ENCODE data around the gene KIF7.
"Not testable (repeated sequence)": the region's sequence is repeated elsewhere in the genome, so short reads cannot be mapped to it uniquely, and the experiment has no call there.

KIF7 gene

DNA sequence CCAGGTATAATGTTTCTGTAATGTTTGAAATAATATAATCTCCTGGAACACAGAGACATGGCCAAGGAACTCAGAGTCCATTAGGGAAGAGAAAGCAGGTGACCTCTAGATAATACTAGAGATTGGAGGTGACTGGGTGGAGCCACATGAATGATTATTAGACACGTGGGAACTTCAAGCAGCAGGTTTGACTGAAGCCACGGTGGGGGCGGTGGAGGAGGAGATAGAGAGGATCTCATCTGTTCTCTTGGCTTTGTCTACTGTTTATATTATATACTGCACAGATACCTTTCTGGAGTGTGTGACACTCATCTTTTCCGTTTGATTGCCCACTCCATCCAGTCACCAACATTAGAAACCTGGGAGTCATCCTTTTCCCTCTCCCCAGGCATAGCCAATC lies 33.7 kb downstream of the KIF7 start:
- DNase-seq (ENCODE audit: low spot score): no peak

DNA sequence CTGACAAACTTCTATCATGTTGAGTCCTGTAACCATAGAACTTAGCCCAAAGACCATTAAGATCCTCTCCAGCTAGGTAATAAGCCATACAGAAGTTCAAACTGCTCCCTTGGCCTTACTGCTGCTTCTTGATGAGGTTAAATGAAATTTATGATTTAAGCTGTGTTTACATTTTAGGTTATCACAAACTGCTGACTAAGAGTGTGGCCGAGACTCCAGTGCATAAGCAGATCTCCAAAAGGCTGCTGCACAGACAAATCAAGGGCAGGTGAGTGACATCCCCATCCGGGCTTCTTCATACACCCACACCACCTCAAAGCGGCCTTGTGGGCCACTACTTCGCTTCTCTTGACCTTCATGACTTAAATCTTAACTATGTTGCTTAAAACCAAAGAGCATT lies 39.0 kb downstream of the KIF7 start:
- no peak for DNase-seq (ENCODE audit: low spot score)

DNA sequence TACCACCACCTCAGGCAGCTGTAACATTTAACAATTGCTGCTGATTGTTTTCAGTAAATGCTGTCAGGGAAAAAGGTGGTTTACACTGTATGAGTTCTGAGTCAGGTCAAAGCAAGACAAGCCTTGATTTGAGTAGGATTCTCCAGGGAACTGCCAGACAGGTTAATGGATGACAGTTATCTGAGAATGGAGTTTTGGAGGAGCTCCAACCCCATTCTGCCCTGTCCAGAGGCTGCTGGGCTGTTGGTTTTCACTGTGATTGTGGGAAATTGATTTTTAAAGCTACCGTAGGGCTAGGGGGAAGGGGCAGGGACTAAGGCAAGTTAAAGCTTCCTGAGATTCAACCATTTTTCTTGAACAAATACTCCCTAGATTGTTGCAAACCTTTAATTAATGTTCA lies 40.1 kb downstream of the KIF7 start:
- no peak for DNase-seq (ENCODE audit: low spot score)

DNA sequence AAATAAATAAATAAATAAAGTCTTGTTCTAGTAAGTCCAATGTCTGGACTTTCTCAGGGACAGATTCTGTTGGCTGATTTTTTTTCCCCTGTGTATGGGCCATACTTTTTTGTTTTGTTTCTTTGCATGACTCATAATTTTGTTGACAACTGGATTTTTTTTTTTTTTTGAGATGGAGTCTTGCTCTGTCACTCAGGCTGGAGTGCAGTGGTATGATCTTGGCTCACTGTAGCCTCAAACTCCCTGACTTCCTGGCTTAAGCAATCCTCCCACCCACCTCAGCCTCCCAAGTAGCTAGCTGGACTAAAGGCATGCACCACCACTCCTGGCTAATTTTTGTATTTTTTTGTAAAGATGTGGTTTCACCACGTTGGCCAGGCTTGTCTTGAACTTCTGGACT lies 41.1 kb downstream of the KIF7 start:
- DNase-seq (ENCODE audit: low spot score): no peak

DNA sequence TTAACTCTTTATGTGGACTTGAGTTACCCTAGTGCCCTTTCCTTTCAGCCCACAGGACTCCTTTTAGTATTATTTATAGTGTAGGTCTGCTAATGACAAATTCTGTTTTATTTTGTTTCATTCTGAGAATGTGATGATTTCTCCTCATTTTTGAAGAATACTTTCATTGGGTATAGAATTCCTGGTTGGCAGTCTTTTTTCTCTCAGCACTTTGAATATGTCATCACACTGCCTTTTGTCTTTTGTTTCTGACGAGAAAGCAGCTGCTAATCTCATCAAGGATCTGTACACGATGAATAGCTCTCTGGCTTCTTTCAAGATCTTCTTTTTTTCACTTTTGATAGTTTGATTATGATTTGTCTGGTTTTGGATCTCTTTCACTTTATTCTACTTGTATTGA lies 42.2 kb downstream of the KIF7 start:
- no peak for DNase-seq (ENCODE audit: low spot score)

DNA sequence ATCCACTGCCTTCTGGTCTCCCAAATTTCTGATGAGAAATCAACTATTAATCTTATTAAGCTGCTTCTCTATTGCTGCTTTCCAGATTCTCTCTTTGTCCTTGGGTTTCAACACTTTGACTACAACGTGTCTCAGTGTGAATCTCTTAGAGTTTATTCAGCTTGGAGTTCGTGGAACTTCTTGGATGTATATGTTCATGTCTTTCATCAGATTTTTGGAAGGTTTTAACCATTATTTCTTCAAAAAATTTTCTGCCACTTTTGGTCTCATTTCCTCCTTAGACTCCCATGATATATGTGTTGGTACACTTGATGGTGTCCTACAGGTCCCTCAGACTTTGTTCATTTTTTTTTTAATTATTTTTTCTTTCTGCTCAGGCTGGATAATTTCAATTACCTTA lies 44.0 kb downstream of the KIF7 start:
- no peak for DNase-seq (ENCODE audit: low spot score)

DNA sequence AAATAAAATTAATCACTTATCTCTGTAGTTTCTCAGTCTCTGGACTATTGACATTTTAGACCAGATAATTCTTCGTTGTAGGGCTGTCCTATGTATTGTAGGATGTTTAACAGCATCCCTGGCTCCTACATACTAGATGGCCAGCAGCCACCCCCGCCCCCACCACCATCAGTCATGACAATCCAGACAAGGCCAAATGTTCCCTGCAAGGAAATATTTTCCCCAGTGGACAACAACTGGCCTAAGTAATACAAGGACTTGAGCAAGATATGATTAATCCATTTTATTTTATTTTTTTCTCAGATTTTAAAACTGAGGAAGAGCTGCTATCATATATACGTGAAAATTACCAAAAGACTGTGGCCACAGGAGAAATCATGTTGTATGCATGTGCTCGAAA lies 56.2 kb downstream of the KIF7 start:
- no peak for DNase-seq (ENCODE audit: low spot score)

DNA sequence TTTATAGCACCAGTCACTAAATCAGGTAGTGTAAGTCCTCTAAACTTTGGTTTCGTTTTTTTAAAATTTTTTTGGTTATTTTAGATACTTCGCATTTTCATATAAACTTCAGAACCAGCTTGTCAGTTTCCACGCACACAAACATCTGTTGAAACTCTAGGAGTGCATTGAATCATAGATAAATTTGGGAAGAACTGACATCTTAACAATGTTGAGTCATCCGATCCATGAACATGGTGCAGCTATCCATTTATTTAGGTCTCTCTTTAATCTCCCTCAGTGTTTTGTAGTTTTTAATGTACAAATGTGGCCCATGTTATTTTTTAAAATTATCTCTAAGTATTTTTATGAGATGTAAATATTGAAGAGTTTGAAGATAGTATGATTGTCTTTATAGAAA lies 62.2 kb downstream of the KIF7 start:
- no peak for DNase-seq (ENCODE audit: low spot score)

DNA sequence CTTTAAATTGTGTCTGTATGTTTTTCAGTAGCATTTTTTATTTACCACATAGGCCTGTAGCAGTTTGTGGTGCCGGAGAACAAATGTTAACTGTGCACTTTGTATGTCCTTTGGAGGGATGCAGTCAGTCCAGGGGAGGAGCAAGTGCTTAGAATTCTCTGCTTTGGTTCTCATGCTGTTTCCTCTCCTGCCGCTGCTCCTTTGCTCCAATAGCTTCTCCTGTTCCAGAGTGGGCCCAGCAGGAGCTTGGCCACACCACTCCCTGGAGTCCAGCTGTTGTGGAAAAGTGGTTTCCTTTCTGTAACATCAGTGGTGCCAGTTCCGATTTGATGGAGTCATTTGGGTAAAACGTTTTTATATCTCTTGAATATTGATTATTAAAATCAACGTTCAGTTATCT lies 63.4 kb downstream of the KIF7 start:
- no peak for DNase-seq (ENCODE audit: low spot score)

DNA sequence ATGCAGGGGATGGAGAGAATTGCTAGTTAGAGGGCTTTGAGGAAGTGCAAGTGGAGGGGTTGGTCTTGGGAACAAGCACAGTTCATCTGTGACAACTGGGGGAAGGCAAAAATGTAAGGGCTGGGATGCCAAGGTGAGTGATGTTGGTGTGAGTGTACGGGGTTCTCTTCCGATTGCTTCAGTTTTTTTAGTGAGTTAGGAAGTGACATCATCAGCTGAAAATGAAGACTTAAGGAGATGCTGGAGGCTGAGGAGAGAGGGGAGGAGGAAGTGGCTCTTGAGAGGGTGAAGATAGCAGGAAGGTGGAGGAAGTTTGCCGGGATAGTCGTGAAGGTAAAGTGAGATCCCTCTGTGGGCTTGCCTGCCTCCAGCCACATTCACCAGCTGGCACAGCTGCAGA lies 67.3 kb downstream of the KIF7 start:
- DNase-seq (ENCODE audit: low spot score): no peak

DNA sequence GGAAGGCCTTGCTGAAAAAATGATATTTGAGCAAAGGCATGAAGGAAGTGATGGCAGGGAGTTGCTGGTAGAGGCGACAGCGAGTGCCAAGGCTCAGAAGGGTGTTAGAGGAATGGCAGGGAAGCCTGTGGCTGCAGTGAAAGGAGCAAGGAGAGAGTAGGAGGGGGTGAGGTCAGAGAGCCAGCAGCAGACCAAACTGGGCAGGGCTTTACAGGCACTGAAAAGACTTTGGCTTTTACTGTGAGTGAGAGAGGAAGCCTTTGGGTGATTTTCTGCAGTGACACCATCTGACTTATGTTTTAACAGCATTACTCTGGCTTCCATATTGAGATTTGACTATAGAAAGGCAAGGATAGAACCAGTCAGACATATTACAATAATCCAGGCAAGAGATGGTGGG lies 68.6 kb downstream of the KIF7 start:
- DNase-seq (ENCODE audit: low spot score): no peak

DNA sequence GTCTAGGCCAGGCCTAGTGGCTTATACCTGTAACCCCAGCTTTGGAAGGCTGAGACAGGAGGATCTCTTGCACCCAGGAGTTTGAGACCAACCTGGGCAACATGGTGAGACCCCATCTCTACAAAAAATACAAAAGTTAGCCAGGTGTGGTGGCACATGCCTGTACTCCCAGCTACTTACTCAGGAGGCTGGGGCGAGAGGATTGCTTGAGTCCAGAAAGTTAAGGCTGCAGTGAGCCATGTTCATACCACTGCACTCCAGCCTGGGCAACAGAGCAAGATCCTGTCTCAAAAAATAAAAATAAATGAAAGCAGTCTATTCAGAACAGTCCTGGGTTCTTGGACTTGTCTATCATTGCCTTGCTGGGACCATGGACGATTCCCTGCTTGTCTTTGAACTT lies 74.5 kb downstream of the KIF7 start:
- not testable (repeated sequence) for DNase-seq (ENCODE audit: low spot score)

DNA sequence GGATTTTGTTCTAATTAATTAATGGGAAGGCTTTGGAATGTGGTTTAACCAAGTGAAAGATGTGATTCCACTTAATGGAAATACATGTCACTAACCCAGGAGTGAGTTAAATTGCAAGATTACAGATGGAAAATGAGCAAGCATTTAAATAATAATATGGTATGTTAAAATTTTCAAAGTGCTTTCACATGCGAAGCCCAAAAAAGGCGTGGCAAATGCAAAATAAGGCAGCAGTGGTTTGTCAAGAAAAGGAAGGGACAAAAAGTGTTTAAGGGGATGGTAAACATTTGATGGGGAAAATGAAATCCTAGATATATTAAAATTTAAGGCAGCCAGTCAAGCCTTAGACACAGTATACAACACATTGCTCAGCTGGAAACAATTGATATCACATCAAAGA lies 77.1 kb downstream of the KIF7 start:
- DNase-seq (ENCODE audit: low spot score): no peak

Measured in activated CD4-positive, alpha-beta T cell treated with anti-CD3 and anti-CD28 coated beads, Interleukin-2, Interleukin-4, amounts not matched to agents 100 ng/mL and 50 ng/mL, durations not matched to agents 16 hours and 8 hours (primary cell).